Measurements from ENCODE around the gene NLRP3. TPM values are rescaled to one million over a fixed set of nuclear protein-coding genes. Genes with fewer than 3 reads are reported as not detected.
A peak's percentile ranks its signal among the peaks of the same experiment; 100 is the strongest.

NLRP3 gene
- total and polyA plus RNA-seq, 9 of the 15 experiments (the other 6 are each of a cell fraction or from before 2014, with no cell fraction given): not detected

DNA sequence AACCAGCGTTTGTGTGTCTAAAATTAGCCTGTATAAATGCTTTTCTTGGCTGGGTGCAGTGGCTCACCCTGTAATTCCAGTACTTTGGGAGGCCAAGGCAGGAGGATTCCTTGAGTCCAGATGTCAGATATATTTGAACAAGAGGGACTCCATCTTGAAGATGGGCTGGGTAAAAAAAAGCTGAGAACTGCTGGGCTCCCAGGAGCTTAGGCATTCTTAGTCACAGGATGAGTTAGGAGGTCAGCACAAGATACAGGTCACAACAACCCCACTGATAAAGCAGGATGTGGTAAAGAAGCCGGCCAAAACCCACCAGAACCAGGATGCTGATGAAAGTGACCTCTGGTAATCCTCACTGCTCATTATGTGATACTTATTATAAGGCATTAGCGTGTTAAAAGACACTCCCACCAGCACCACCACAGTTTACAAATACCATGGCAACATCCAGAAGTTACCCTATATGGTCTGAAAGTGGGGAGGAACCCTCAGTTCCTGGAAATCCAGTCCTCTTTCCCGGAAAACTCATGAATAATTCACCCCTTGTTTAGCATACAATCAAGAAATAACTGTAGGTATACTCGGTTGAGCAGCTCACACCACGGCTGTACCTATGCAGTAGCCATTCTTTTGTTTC is 48.1 kb upstream of the NLRP3 start (continued):
- TF ChIP-seq, protein P1, sequence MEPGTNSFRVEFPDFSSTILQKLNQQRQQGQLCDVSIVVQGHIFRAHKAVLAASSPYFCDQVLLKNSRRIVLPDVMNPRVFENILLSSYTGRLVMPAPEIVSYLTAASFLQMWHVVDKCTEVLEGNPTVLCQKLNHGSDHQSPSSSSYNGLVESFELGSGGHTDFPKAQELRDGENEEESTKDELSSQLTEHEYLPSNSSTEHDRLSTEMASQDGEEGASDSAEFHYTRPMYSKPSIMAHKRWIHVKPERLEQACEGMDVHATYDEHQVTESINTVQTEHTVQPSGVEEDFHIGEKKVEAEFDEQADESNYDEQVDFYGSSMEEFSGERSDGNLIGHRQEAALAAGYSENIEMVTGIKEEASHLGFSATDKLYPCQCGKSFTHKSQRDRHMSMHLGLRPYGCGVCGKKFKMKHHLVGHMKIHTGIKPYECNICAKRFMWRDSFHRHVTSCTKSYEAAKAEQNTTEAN (CRISPR knock-in tag; IDR thresholded peaks at IDR 0.05): no peak
- TF ChIP-seq, protein P2, sequence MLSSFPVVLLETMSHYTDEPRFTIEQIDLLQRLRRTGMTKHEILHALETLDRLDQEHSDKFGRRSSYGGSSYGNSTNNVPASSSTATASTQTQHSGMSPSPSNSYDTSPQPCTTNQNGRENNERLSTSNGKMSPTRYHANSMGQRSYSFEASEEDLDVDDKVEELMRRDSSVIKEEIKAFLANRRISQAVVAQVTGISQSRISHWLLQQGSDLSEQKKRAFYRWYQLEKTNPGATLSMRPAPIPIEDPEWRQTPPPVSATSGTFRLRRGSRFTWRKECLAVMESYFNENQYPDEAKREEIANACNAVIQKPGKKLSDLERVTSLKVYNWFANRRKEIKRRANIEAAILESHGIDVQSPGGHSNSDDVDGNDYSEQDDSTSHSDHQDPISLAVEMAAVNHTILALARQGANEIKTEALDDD (IDR thresholded peaks at IDR 0.05): peak; percentile 95
- TF ChIP-seq, protein P3, sequence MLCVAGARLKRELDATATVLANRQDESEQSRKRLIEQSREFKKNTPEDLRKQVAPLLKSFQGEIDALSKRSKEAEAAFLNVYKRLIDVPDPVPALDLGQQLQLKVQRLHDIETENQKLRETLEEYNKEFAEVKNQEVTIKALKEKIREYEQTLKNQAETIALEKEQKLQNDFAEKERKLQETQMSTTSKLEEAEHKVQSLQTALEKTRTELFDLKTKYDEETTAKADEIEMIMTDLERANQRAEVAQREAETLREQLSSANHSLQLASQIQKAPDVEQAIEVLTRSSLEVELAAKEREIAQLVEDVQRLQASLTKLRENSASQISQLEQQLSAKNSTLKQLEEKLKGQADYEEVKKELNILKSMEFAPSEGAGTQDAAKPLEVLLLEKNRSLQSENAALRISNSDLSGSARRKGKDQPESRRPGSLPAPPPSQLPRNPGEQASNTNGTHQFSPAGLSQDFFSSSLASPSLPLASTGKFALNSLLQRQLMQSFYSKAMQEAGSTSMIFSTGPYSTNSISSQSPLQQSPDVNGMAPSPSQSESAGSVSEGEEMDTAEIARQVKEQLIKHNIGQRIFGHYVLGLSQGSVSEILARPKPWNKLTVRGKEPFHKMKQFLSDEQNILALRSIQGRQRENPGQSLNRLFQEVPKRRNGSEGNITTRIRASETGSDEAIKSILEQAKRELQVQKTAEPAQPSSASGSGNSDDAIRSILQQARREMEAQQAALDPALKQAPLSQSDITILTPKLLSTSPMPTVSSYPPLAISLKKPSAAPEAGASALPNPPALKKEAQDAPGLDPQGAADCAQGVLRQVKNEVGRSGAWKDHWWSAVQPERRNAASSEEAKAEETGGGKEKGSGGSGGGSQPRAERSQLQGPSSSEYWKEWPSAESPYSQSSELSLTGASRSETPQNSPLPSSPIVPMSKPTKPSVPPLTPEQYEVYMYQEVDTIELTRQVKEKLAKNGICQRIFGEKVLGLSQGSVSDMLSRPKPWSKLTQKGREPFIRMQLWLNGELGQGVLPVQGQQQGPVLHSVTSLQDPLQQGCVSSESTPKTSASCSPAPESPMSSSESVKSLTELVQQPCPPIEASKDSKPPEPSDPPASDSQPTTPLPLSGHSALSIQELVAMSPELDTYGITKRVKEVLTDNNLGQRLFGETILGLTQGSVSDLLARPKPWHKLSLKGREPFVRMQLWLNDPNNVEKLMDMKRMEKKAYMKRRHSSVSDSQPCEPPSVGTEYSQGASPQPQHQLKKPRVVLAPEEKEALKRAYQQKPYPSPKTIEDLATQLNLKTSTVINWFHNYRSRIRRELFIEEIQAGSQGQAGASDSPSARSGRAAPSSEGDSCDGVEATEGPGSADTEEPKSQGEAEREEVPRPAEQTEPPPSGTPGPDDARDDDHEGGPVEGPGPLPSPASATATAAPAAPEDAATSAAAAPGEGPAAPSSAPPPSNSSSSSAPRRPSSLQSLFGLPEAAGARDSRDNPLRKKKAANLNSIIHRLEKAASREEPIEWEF (CRISPR knock-in tag; IDR thresholded peaks at IDR 0.05): peak; percentile 97
- TF ChIP-seq STAG1 (CRISPR knock-in tag; IDR thresholded peaks at IDR 0.05; ENCODE audit: borderline replicate concordance) (no peak), IFI16 (CRISPR knock-in tag; IDR thresholded peaks at IDR 0.05) (peak; percentile 93), ZNF146 (CRISPR knock-in tag; IDR thresholded peaks at IDR 0.05; ENCODE audit: unreplicated experiment) (no peak), FOXJ2 (tag; IDR thresholded peaks at IDR 0.05) (0 out of 2 replicates have a peak, but pooled peaks have one; percentile 22), BDP1 (IDR thresholded peaks at IDR 0.05; ENCODE audit: insufficient read depth, insufficient read length) (no peak), SREBF1 (IDR thresholded peaks at IDR 0.05; ENCODE audit: borderline replicate concordance, low read depth, low read length) (no peak), HEY1 (CRISPR knock-in tag; IDR thresholded peaks at IDR 0.05; ENCODE audit: borderline replicate concordance) (peak; percentile 98), SMARCB1 (IDR thresholded peaks at IDR 0.05; ENCODE audit: insufficient read length, low read depth) (no peak)
- TF ChIP-seq, protein P4, sequence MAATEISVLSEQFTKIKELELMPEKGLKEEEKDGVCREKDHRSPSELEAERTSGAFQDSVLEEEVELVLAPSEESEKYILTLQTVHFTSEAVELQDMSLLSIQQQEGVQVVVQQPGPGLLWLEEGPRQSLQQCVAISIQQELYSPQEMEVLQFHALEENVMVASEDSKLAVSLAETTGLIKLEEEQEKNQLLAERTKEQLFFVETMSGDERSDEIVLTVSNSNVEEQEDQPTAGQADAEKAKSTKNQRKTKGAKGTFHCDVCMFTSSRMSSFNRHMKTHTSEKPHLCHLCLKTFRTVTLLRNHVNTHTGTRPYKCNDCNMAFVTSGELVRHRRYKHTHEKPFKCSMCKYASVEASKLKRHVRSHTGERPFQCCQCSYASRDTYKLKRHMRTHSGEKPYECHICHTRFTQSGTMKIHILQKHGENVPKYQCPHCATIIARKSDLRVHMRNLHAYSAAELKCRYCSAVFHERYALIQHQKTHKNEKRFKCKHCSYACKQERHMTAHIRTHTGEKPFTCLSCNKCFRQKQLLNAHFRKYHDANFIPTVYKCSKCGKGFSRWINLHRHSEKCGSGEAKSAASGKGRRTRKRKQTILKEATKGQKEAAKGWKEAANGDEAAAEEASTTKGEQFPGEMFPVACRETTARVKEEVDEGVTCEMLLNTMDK (IDR thresholded peaks at IDR 0.05; ENCODE audit: borderline replicate concordance, insufficient read depth, low read depth, low read length, poor library complexity, severe bottlenecking): no peak
- TF ChIP-seq, protein P5, sequence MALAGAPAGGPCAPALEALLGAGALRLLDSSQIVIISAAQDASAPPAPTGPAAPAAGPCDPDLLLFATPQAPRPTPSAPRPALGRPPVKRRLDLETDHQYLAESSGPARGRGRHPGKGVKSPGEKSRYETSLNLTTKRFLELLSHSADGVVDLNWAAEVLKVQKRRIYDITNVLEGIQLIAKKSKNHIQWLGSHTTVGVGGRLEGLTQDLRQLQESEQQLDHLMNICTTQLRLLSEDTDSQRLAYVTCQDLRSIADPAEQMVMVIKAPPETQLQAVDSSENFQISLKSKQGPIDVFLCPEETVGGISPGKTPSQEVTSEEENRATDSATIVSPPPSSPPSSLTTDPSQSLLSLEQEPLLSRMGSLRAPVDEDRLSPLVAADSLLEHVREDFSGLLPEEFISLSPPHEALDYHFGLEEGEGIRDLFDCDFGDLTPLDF (CRISPR knock-in tag; IDR thresholded peaks at IDR 0.05): no peak
- TF ChIP-seq, protein P6, sequence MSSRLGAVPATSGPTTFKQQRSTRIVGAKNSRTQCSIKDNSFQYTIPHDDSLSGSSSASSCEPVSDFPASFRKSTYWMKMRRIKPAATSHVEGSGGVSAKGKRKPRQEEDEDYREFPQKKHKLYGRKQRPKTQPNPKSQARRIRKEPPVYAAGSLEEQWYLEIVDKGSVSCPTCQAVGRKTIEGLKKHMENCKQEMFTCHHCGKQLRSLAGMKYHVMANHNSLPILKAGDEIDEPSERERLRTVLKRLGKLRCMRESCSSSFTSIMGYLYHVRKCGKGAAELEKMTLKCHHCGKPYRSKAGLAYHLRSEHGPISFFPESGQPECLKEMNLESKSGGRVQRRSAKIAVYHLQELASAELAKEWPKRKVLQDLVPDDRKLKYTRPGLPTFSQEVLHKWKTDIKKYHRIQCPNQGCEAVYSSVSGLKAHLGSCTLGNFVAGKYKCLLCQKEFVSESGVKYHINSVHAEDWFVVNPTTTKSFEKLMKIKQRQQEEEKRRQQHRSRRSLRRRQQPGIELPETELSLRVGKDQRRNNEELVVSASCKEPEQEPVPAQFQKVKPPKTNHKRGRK (tag; IDR thresholded peaks at IDR 0.05): no peak

All from K562 (cell line).